GM12873 (cell line): ENCODE results near the gene POU6F2.

Experiments used
- TF ChIP-seq, protein P1 (sequence below): IDR thresholded peaks from 2 replicates; pipeline ENCODE4 v1.5.1; 2012; ENCODE audit warnings: low read depth, mild to moderate bottlenecking, moderate library complexity, low read length, control low read depth; ENCODE audit not compliant: insufficient read depth; ENCODE audit errors: missing control alignments

POU6F2 gene

DNA sequence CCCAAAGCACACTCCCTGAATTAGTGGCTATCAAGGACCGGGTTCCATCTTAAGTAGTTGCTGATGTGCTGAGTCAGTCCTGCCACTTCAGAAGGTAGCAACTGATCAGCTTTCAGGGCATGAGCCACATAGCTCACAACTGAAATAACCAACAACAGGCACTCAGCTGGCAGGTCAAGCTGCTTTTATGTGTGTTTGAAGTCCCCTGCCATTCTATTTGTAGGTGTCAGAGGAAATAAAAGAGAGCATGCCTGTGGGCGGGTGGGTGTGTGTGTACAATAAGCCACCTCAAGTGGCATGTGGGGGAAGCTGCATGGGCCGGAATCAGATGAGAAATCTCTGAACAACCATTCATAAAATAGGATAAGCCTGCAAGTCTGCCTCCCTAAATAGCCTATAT lies 474.2 kb downstream of the POU6F2 start:
- TF ChIP-seq, protein P1, sequence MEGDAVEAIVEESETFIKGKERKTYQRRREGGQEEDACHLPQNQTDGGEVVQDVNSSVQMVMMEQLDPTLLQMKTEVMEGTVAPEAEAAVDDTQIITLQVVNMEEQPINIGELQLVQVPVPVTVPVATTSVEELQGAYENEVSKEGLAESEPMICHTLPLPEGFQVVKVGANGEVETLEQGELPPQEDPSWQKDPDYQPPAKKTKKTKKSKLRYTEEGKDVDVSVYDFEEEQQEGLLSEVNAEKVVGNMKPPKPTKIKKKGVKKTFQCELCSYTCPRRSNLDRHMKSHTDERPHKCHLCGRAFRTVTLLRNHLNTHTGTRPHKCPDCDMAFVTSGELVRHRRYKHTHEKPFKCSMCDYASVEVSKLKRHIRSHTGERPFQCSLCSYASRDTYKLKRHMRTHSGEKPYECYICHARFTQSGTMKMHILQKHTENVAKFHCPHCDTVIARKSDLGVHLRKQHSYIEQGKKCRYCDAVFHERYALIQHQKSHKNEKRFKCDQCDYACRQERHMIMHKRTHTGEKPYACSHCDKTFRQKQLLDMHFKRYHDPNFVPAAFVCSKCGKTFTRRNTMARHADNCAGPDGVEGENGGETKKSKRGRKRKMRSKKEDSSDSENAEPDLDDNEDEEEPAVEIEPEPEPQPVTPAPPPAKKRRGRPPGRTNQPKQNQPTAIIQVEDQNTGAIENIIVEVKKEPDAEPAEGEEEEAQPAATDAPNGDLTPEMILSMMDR: no peak

DNA sequence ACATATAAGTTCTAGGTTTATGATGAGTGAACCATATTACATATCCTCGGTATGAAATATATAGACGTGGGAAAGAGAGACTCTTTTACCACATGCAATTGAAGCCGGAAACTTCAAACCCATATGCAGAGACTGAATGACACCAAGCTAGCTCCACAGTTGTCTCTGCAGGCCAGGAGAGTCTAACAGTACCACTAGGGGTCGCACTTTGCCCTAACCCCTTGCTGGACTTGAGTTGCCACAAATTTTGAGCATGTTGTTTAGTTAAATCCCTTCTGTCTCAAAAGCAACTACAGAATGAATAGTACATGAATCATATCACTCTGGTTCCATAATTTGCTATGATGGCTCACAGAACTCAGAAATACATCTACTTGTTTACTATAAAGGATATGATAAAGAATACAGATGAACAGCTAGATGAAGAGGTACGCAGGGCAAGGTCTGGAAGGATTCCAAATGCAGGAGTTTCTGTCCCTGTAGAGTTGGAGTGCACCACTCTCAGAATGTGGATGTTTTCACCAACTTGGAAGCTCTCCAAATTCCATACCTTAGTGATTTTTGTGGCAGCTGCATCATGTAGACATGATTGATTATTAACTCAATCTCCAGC lies 476.1 kb downstream of the POU6F2 start:
- TF ChIP-seq, protein P1: peak; percentile 95

DNA sequence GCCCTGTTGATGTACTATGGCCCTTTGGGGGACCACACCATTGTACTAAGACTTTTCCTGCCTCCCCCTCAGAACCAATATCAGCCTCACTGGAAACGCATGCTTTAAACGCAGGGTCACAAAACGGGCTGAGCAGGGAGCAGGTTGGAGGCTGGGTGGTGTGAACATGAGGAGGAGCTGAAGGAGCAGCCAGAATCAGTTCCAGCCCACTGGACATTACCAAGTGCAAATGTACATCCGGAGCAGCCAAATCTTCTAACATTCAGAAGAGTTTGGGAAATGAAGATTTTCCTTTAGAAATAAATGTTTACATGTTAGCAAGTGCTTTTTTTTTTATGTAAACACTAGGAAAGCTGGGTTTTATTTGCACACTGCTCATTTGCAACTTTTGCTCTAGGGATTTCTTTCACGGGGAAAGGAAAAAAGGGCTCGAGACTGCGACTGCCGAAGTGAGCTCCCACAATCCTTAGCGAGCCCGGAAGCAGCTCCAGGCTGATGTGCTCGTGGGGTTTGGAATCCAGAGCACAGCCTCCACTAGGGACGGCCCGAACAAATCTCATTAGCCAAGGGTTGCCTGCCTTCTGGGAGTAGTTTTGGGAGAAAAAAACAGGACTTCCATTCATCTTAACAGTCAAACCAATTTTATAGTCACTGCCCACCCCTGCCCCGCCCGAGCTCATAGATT lies 480.5 kb downstream of the POU6F2 start:
- TF ChIP-seq, protein P1: no peak

- TF ChIP-seq, protein P1: no peak
Observed at GRCh38 chr7:39459636-39460035, 481.9 kb downstream of the POU6F2 start.

GRCh38 chr7:39460486-39460885 lies 482.8 kb downstream of the POU6F2 start:
- TF ChIP-seq, protein P1: no peak

GRCh38 chr7:39461263-39461820 lies 483.6 kb downstream of the POU6F2 start:
- TF ChIP-seq, protein P1: no peak

- TF ChIP-seq, protein P1: no peak
Observed at GRCh38 chr7:39463252-39463651, 485.5 kb downstream of the POU6F2 start.
